NCI-H1417 (cell line): ENCODE results near the gene UBXN2A.
A peak's percentile ranks its signal among the peaks of the same experiment; 100 is the strongest.

Experiments used
- DNase-seq, 3 experiments: peaks; one replicate each; lab custom pipeline; 2025; lab: John Stamatoyannopoulos, UW

UBXN2A gene

GRCh38 chr2:24045511-24046508 is 105.5 kb downstream of the UBXN2A start:
- DNase-seq: no peak

DNA sequence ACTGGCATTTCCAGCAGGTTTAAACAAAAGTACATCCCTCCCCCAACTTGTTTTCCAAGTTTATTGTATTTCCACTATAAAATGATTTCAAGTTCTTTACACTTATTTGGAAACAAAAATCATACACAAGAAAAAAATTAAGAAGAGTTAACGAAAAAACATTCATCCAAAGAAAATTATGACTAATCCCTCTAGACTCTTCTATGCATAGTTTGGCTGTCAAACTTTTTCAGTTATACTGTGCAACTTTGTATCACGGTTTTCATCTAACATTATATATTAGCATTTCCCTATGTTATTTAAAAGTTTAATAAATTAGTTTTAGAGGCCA is 106.3 kb downstream of the UBXN2A start:
- no peak for DNase-seq

- peak; percentile 96 to 99 (median 98) for DNase-seq
These were observed 106.9 kb downstream of the UBXN2A start, which contains the start of gene WDCP for GRCh38 chr2:24046930-24047702. TSS of gene WDCP (minus strand) at chr2:24047391. CDS start at chr2:24039494, 7,897 bp downstream.

GRCh38 chr2:24047703-24048033 is 107.4 kb downstream of the UBXN2A start:
- no peak for DNase-seq

GRCh38 chr2:24048769-24049484 is 108.7 kb downstream of the UBXN2A start:
- peak; percentile 17 to 68 (median 64) for DNase-seq

- peak; percentile 70 to 80 (median 71) for DNase-seq
These were observed 109.3 kb downstream of the UBXN2A start, which contains the start of gene FKBP1B for GRCh38 chr2:24049485-24050021. TSS of gene FKBP1B (plus strand) at chr2:24049741. CDS start at chr2:24049850, 109 bp downstream.

DNA sequence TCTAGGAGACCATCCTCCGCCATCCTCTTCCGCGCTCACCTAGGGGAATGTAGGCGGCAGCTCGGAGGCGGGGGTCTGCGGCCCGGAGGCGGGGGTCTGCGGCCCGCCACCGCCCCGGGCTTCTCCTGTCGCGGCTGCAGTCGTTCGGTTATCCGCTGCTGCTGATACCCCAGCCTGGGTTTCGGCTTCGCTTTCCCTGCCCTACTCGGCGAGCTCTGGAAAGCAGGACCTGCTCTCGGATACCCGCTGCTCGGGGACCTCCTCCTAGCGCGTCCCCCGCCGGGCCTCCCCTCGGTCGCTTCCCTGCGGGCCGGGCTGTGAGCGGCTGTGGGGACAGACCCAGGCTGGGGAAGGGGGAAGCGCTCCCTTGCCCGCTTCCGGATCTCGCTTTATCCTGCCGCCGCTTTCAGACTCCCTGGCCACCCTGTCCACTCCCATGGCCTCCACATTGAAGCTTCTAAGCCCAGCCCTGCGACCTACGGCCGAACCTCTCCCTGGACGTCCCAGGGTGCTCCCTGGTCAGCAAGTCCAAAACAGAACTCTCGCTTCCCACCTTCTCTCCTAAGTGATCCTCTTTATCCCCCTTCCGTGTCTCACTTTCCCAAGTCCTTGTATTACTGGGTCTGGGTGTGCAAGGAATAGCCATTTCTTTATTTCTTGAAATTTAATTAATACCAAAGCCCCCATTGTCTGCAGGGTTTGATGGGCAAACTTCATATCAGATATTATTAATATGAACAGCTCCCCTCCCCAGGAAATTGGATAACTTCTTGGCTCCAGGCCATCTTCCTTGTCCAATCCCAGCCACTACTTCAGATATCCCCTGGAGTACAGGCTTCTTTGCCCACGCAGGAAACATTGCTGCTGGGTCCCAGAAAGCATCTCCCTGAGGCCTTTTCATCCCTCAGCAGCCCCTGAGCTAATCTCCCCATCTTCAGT is 110.0 kb downstream of the UBXN2A start:
- peak in 2 of 3 experiments; percentile 43 to 47 for DNase-seq

GRCh38 chr2:24051833-24052232 is 111.6 kb downstream of the UBXN2A start:
- no peak for DNase-seq

GRCh38 chr2:24052951-24053350 is 112.7 kb downstream of the UBXN2A start:
- DNase-seq: no peak
